Skin of body (tissue), 2 donors: ENCODE results near the gene IFT43. TPM values are rescaled to one million over a fixed set of nuclear protein-coding genes. Genes with fewer than 3 reads are reported as not detected.

ENCODE experiments used
- DNase-seq: peaks from one replicate; lab custom pipeline; 2025; lab: John Stamatoyannopoulos, UW
- total RNA-seq: library from RNA; depleted of rRNA; stranded (reverse); fragments of >200 nt; gene quantifications from one replicate; pipeline ENCODE4 v1.2.3, GENCODE V29; 2014

Gene IFT43
- total RNA-seq, 1 donor from 2014 or later, result 24.9 TPM

DNA sequence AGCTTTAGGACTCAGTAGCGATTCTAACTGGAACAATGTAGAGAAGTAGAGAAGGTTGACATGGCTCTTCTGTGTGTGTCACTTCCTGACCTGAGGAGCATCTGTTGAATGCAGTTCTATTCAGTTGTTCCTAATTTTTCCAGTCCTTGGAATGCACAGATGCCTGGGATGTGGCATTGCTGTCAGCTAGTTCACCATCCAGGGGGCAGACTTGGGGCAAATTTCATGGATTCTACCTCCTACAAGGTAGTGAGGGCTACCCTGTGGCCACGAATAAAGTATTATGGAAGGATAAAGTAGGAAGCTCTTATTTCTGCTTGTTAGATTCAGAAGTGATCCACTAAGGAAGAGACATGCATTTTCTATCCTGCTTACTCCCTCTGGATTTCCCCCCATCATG, 91.8 kb downstream of the IFT43 start:
- DNase-seq, result no peak

- no peak for DNase-seq
These were observed 92.9 kb downstream of the IFT43 start for GRCh38 chr14:76078501-76078900.

DNA sequence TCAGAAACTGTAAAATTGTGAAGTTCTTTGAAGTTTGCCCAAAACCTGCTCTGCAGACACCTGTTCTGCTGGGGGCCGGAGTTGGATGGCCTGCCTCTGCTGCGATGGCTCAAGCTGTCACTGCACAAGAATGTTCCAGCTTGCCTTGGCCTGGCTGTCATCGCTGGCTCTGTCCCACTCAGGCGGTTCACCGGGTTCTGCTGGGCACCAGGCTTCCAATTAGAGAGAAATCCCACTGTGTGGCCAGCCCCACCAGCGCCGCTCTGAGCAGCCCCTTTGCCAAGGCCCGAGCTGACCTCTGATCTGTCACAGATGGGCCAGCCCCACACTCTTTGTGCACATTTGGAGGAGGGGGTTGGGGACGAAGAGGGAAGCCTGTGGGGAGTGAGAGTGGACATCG, 94.5 kb downstream of the IFT43 start:
- DNase-seq, result no peak

DNA sequence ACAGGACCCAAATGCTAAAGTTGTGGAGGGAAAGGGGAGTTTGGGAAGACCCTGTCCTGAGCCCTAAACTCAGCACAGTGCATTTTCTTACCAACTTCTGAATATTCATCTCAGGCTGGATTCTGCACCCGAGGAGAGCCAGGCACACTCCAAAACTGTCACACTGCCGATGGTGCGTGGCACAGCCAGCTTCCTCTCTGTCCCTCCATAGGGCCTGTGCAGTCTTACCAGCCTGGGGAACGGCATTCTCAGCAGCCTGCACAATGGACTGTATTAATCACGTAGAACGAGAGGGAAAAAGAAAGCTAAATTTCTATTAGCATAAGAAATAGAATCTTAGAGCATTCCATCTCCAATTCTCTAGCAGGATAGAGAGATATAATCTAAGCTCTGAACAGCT, 94.9 kb downstream of the IFT43 start:
- no peak for DNase-seq

- DNase-seq, result no peak
These were observed 96.1 kb downstream of the IFT43 start for GRCh38 chr14:76081642-76082041.

GRCh38 chr14:76083796-76084765, 98.5 kb downstream of the IFT43 start:
- no peak for DNase-seq

GRCh38 chr14:76085358-76085757, 99.8 kb downstream of the IFT43 start:
- DNase-seq, result no peak

- no peak for DNase-seq
These were observed 101.1 kb downstream of the IFT43 start for GRCh38 chr14:76086636-76087035.

DNA sequence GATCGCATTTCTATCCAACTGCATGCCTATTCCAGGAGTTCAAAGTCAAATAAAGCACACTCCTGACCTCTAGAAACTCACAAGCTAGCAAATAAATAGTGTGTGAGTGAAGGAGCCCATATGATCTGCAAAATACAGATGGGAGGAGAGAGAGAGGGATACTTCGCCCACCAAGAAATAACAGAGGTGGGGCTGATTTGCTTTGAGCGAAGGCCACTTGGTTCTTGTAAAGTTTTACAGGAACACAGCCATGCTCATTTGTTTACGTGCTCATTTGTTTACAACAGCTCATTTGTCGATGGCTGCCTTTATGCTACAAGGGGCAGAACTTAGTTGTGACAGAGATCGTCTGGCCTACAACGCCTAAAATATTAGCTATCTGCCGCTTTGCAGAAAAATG, 102.8 kb downstream of the IFT43 start:
- no peak for DNase-seq

GRCh38 chr14:76088771-76089571, 103.4 kb downstream of the IFT43 start:
- peak; percentile 43 for DNase-seq

DNA sequence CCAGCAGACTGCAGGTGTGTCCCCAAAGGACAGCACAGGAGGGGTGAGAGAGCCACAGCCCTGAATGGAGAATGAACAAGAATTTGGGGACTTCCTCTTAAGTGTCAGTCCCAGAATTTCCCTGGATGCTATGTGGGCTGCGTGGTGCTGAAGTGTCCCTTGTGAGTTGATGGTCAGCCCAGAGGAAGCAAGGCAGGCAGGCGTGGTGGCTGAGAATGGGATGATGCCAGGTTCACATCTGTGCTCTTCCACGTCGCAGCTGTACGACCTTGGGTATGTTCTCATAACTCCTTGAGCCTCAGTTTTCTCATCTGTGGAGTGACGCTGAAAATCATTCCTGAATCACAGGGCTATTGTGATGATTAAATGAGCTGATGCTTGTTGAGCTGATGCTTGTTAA, 104.0 kb downstream of the IFT43 start:
- DNase-seq, result peak; percentile 43

GRCh38 chr14:76090616-76091391, 105.2 kb downstream of the IFT43 start:
- DNase-seq, result peak; percentile 46

GRCh38 chr14:76093077-76093476, 107.5 kb downstream of the IFT43 start:
- no peak for DNase-seq

- DNase-seq, result no peak
These were observed 110.7 kb downstream of the IFT43 start for GRCh38 chr14:76096257-76096656.

- no peak for DNase-seq
These were observed 112.0 kb downstream of the IFT43 start for GRCh38 chr14:76097547-76097946.

- DNase-seq, result no peak
These were observed 112.5 kb downstream of the IFT43 start for GRCh38 chr14:76098047-76098446.

GRCh38 chr14:76098916-76099675, 113.5 kb downstream of the IFT43 start:
- no peak for DNase-seq

DNA sequence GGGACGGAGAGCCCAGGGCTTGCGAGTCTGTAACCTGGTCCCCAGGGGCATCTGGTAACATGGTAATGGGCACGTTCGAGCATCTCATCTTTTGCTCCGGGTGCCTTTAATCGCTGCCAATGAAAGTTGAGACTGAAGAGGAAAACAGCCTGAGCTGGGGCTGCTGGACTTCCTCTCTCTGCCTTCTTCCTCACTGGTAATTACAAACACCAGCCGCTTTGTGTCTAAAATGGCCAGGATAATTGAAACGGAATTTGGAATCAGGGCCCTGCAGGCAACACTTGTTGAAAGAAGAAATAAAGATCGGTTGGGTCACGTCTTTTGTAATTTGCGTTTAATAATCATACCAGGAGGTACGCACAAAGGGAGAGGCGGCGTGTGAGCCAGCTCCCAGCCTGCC, 114.7 kb downstream of the IFT43 start:
- no peak for DNase-seq

GRCh38 chr14:76101391-76102379, 116.1 kb downstream of the IFT43 start:
- no peak for DNase-seq
